ENCODE measurements around the gene RNF8. TPM values are rescaled to one million over a fixed set of nuclear protein-coding genes. Genes with fewer than 3 reads are reported as not detected.
"Not testable (repeated sequence)": the region's sequence is repeated elsewhere in the genome, so short reads cannot be mapped to it uniquely, and the experiment has no call there.

The RNF8 gene
- total RNA-seq, 2 experiments from 2014 or later: 27.8 to 29.2 TPM

DNA sequence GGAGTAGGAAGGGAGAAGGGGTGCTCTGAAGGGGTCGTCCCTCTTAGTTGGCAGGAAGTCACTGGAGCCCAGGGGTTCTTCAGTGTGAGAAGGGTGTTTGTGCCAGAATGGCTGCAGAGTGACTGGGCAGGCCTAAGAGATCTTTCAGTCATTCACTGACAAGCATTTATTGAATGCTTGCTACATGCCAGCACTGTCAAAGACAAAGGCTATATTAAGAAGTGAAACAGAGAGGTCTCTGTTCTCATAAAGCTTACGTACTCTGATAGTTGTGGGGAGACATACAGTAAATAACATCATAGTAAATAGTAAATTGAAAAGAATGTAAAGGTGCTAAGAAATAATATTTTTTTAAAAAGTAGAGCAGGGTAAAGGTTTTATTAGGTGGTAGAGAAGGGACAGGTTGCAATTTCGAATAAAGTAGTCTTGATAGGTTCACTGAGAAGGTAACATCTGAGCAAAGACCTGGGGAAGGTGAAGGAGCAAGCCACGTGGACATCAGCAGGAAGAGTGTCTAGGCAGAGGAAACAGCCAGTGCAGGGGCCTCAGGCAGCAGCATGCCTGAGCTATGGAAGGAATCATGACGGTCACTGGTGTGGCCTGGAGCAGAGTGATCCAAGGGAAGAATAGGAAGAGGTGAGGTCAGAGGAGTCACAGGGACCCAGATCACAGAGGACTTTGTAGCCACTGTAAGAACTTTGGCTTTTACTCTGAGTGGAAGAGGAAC, 36.3 kb upstream of the RNF8 start:
- Mint-ChIP-seq H3K9me3 (no peaks in the 10 kb centered on the region), H3K4me1 (peaks cover 2% of the 10 kb centered on the region), H3K27ac (no peak overlapping the region), H3K4me3 (no peak overlapping the region), H3K36me3 (peaks cover 2% of the 10 kb centered on the region), H3K27me3 (no peaks in the 10 kb centered on the region)
- no peak for DNase-seq

DNA sequence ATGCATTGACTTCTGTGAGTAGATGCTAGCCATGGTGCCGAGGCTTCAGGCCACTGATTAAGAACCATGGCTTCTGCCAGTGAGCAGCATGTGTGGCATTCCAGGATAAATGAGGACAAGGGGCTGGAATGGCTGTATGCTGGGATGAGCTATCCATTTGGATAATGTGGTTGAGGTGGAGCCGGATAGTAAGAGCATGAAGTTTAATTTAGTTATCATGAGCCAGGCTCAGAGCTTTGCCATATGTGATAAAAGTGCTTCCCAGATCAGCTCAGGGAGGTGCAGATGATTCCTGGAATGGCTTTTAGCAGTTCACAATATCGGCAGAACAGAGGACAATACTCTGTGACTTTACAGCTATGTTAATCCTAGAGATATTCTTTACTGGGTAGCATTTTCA, 34.6 kb upstream of the RNF8 start:
- Mint-ChIP-seq H3K27ac (no peak overlapping the region), H3K9me3 (no peaks in the 10 kb centered on the region), H3K4me3 (no peak overlapping the region), H3K36me3 (peaks cover 2% of the 10 kb centered on the region), H3K4me1 (peaks cover 6% of the 10 kb centered on the region), H3K27me3 (no peaks in the 10 kb centered on the region)
- DNase-seq: no peak

DNA sequence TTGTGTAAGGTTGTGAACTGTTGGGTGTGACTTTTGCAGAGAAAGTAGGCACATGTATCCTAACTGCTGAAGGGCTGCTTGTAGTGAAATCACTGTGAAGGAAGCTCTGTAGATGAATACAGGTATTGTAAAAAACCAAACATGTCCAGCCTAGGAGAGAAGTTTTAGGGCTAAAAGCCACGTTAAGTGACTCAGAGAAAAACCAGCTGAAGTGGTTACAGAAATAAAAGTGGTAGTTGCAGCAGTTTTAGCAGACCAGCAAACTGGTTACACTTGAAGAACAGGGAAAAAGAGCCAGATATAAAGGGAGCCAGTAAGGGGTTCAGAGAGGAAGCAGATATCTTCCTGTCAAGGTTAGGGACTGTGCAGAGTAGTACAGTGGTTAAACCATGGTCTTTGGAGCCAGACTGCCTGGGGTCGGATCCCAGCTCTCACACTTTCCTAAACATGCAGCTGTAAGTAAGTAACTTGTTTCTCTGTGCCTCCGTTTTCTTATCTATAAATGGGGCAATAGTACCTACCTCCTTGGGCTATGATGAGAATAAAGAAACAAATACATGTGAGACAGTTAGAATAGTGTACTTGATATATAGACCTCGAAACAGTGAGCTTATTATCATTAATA, 33.8 kb upstream of the RNF8 start:
- no peak for DNase-seq
- peaks cover 5% of the 10 kb centered on the region for H3K4me1 Mint-ChIP-seq
- H3K27me3 Mint-ChIP-seq: no peaks in the 10 kb centered on the region
- no peaks in the 10 kb centered on the region for H3K9me3 Mint-ChIP-seq
- no peaks in the 10 kb centered on the region for H3K36me3 Mint-ChIP-seq
- peak overlapping the region; percentile 32 for H3K27ac Mint-ChIP-seq
- no peak overlapping the region for H3K4me3 Mint-ChIP-seq

DNA sequence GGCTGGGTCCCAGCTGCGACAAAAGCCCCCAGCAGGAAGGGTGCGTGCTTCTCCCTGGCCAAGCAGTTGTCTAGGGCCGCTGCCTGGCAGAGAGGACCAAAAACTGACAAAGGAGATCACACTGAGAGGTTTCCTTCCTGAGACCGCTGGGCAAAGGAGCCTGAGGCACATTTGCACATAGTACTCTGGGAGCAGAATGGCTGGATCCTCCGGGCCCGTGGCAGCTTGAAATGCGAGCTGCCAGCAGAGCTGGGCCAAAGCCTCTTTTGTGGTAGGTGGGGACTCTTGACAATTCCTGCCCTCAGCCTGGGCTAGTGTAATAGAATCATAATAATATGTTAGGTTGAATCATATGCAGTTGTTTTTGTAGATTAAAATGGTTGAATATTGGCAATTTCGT, 33.1 kb upstream of the RNF8 start:
- Mint-ChIP-seq H3K4me1 (peaks cover 5% of the 10 kb centered on the region), H3K36me3 (no peaks in the 10 kb centered on the region), H3K27me3 (no peaks in the 10 kb centered on the region), H3K4me3 (no peak overlapping the region), H3K9me3 (no peaks in the 10 kb centered on the region), H3K27ac (no peak overlapping the region)
- no peak for DNase-seq

DNA sequence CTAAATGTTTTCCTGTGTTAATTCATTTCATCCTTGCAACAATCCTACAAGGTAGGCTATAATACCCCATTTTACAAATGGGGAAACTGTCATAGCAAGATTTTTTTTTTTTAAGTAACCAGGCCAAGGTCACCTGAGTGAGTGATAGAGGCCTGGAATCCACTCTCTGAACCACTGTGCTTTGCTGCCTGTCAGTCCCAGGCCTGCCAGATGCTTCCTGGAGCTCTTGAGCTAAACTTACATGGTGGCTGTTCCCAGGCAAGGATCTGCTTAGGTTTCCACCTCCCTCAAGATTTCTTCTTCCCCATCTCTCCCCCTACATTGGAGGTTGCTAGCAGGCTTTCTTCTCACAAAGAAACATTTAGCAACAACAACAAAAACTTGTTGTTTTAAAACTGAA, 32.7 kb upstream of the RNF8 start:
- Mint-ChIP-seq H3K9me3 (no peaks in the 10 kb centered on the region), H3K27me3 (no peaks in the 10 kb centered on the region), H3K36me3 (no peaks in the 10 kb centered on the region), H3K4me3 (no peak overlapping the region), H3K27ac (no peak overlapping the region), H3K4me1 (peaks cover 5% of the 10 kb centered on the region)
- no peak for DNase-seq

DNA sequence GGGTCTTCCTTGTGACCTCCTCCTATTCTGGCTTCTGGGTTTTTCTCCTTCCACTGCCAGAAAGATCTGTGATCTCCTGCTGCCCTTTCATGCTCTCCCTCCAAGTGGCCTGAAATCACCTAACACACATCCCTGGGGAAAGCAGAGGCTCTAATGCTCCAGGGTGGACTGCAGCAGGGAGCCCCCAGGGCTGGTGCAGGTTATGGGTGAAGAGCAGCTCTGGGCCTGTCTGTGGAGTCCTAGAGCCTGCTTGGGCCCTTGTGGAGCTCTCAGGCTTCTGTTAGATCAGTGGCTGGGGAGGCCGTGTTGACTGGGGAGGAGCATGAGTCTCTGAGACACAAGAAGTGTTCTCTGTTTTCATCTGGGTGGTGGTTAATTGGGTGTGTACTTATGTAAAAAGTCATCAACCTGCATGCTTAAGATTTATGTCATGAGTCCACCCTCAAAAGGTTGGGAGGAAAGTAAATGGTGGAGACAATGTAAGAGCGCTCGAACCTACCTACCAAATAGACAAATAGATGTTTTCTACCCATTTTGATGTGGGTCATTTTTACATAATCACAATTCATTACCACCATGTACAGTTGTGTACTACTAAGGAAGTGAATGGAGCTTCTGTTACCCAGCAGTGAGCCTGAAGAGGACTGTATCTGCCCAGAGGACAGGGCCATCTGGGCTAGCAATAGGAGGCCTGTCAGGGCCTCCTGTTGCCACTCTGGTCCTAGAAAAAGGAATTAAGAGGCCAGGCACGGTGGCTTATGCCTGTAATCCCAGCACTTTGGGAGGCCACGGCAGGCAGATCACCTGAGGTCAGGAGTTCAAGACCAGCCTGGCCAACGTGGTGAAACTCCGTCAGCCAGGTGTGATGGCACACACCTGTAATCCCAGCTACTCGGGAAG, 32.0 kb upstream of the RNF8 start:
- H3K4me1 Mint-ChIP-seq: peaks cover 5% of the 10 kb centered on the region
- no peak overlapping the region for H3K4me3 Mint-ChIP-seq
- no peaks in the 10 kb centered on the region for H3K27me3 Mint-ChIP-seq
- no peaks in the 10 kb centered on the region for H3K36me3 Mint-ChIP-seq
- H3K9me3 Mint-ChIP-seq: no peaks in the 10 kb centered on the region
- no peak for DNase-seq
- H3K27ac Mint-ChIP-seq: no peak overlapping the region

DNA sequence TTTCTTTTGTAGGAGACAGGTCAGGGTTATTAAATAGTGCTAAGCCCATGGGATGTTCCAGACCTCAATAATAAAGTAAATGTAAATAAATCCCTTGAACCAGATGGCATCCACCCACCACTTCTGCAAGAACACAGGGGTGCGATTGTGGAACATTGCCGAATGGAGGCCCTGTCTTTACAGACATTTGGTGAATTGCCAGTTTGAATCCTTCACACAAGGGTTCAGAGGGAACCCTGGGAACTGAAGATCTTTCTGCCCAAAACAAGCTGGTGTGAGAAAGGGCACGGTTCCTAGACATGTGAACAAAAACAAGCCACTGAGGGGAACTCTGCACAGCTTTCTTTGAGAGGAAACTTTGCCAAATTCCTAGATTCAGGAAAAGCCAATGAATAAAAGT, 30.2 kb upstream of the RNF8 start:
- peaks cover 5% of the 10 kb centered on the region for H3K4me1 Mint-ChIP-seq
- no peak overlapping the region for H3K4me3 Mint-ChIP-seq
- no peaks in the 10 kb centered on the region for H3K9me3 Mint-ChIP-seq
- H3K27me3 Mint-ChIP-seq: no peaks in the 10 kb centered on the region
- DNase-seq: no peak
- H3K36me3 Mint-ChIP-seq: peaks cover 3% of the 10 kb centered on the region
- H3K27ac Mint-ChIP-seq: no peak overlapping the region

DNA sequence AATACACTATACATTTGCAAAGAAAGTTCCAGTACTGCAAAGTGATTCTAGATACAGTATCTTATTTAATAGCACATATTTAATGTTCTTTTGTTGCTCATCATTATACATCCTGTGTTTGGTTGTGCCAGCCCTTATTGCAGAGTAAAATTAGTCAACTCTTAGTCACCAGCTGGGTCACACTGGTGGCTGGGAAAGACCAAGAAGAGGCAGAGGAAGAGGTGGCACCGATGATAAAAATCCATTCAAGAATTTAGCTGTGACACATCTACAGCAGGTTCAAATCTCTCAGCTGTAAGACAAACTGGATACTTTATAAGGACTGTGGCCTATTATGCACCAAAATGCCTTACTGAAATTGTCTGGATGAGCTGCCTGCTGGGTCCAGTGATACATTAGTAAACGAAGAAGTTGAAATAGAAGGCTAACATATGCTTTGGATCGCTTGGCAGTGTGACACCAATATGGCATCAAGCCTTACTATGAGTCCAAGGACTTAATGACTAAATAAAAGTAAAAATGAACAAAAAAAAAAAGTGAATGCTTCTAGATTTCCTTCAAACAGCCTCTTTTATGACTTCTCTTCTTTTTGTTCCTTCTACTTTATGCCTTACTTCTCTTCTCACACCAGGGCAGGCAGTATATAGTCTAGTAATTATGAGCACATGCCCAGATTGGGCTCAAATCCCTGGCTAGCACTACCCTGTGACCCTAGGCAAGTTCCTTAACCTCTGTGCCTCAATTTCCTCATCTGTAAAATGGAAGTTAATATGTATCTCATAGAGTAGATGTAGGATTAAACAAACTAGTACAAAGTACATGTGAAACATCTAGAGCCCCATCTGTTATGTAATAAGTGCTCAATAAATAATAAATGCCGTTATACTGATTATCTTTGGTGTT, 29.4 kb upstream of the RNF8 start:
- Mint-ChIP-seq H3K36me3 (peaks cover 3% of the 10 kb centered on the region), H3K27me3 (no peaks in the 10 kb centered on the region), H3K9me3 (no peaks in the 10 kb centered on the region), H3K4me1 (peaks cover 5% of the 10 kb centered on the region), H3K27ac (peak overlapping the region; percentile 43), H3K4me3 (no peak overlapping the region)
- peak; percentile 10 for DNase-seq

DNA sequence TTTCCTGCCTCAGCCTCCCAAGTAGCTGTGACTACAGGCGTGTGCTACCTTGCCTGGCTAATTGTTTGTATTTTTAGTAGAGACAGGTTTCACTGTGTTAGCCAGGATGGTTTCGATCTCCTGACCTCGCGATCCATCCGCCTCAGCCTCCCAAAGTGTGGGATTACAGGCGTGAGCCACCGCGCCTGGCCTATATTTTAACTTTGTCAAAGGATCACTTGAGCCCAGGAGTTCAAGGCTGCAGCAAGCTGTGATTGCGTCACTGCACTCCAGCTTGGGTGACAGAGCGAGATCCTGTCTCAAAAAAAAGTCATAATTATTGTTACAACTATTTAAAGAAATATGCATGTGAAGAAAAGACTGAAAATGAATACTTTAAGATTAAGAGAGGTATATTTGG, 23.4 kb upstream of the RNF8 start:
- not testable (repeated sequence) for H3K27ac Mint-ChIP-seq, H3K4me3 Mint-ChIP-seq, H3K4me1 Mint-ChIP-seq, H3K36me3 Mint-ChIP-seq, H3K27me3 Mint-ChIP-seq, DNase-seq, H3K9me3 Mint-ChIP-seq

DNA sequence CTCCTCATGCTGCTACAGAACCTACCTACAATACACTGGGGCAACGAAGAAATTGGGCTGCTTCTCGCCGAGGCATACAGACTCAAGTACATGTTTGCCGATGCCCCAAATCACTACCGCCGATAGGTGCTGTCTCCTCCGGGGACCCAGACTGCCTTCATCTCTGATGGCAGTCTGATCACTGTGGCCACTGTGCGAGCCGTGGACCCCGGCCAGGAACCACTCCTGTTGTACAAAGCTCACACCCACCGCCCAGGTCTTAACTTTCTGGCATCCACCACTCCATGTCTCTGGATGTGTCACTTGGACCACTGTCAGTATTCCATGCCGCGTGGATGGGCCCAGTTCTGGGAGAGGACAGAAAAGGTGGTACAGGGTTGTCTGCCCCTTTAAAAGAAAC, 22.7 kb upstream of the RNF8 start:
- Mint-ChIP-seq H3K4me3 (no peak overlapping the region), H3K27ac (no peak overlapping the region), H3K9me3 (no peaks in the 10 kb centered on the region), H3K36me3 (peaks cover 7% of the 10 kb centered on the region), H3K4me1 (peaks cover 4% of the 10 kb centered on the region), H3K27me3 (no peaks in the 10 kb centered on the region)
- no peak for DNase-seq

DNA sequence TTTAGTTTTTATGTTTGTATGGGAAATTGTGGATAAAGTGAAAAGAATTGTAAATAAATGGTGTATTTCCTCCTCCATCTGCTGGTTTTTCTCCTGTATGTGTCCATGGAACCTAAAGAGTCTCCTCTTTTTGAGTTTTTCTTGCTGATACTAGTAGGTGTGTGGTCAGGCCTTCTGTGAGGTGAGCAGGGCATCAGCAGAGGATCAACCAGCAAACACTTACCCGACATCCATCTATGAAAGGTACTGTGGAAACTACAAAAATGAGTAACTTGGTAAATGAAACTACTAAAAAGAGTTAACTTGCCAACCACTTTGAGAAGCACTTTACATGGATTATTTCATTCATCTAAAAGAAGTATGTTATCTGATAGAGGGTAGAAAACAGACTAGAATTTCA, 20.9 kb upstream of the RNF8 start:
- no peak overlapping the region for H3K4me3 Mint-ChIP-seq
- H3K9me3 Mint-ChIP-seq: no peaks in the 10 kb centered on the region
- H3K4me1 Mint-ChIP-seq: peaks cover 4% of the 10 kb centered on the region
- peaks cover 4% of the 10 kb centered on the region for H3K36me3 Mint-ChIP-seq
- H3K27me3 Mint-ChIP-seq: no peaks in the 10 kb centered on the region
- no peak for DNase-seq
- H3K27ac Mint-ChIP-seq: no peak overlapping the region

DNA sequence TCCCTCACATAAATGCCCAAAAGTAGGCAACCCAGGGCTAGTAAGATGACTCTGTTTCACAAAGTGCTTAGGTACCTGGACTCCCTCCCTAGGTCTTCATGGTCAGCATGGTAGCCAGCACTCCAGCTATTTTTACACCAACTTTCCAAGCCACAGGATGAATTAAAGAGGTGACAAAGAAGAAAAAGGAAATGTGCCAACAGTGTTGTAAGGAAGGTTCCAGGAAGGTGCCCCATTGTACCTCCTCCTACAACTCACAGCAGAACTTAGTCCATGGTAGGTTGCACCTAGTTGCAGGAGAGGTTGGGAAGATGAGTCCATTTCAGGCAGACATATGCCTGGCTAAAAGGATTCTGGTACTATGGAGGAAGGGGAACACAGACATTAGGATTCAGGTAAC, 19.7 kb upstream of the RNF8 start:
- no peak for DNase-seq
- Mint-ChIP-seq H3K27ac (no peak overlapping the region), H3K4me1 (peaks cover 4% of the 10 kb centered on the region), H3K4me3 (no peak overlapping the region), H3K9me3 (no peaks in the 10 kb centered on the region), H3K27me3 (no peaks in the 10 kb centered on the region), H3K36me3 (peaks cover 4% of the 10 kb centered on the region)

DNA sequence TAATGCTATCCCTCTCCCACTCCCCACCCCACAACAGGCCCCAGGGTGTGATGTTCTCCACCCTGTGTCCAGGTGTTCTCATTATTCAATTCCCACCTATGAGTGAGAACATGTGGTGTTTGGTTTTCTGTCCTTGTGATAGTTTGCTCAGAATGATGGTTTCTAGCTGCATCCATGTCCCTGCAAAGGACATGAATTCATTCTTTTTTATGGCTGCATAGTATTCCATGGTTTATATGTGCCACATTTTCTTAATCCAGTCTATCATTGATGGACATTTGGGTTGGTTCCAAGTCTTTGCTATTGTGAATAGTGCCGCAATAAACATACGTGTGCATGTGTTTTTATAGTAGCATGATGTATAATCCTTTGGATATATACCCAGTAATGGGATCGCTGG, 15.5 kb upstream of the RNF8 start:
- not testable (repeated sequence) for DNase-seq, H3K9me3 Mint-ChIP-seq, H3K27ac Mint-ChIP-seq, H3K36me3 Mint-ChIP-seq, H3K4me1 Mint-ChIP-seq, H3K4me3 Mint-ChIP-seq, H3K27me3 Mint-ChIP-seq

DNA sequence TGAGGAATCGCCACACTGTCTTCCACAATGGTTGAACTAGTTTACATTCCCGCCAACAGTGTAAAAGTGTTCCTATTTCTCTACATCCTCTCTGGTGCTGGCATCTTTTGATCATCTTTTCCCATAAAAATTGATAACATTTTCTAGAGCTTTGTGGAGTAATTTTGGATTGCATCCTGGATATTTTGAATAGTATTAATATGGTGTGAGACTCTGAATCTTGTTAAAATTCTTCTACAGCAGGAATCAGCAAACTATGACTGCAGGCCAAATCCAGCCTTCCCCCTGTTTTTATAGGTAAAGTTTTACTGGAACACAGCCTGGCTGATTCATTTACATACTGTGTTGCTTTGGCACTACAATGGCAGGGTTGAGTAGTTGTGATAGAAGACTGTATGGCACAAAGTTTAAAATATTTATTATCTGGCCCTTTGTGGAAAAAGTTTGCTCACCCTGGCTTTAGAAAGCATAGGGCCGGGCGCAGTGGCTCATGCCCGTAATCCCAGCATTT, 15.0 kb upstream of the RNF8 start:
- Mint-ChIP-seq H3K36me3 (peaks cover 2% of the 10 kb centered on the region), H3K27me3 (peaks cover 9% of the 10 kb centered on the region), H3K9me3 (no peaks in the 10 kb centered on the region), H3K4me1 (no peaks in the 10 kb centered on the region), H3K4me3 (no peak overlapping the region), H3K27ac (no peak overlapping the region)
- no peak for DNase-seq

All from activated naive CD8-positive, alpha-beta T cell treated with anti-CD3 and anti-CD28 coated beads for 36 hours (primary cell).